B cell (primary cell): ENCODE results near the gene AHCY. TPM values are rescaled to one million over a fixed set of nuclear protein-coding genes. Genes with fewer than 3 reads are reported as not detected.

ENCODE experiments used
- ATAC-seq: fragments of 200-7000 bp; cut with Tn5 transposase; one replicate; pipeline ENCODE4 v1.10.0; 2021; ENCODE audit warnings: low read depth, mild to moderate bottlenecking, moderate number of reproducible peaks, moderate library complexity
- CTCF ChIA-PET: fragments of 350-600 bp; sonication (Branson Sonifier 250); formaldehyde crosslinking; loops from one replicate; lab custom pipeline; 2021; ENCODE audit warnings: antibody characterized with exemption, inconsistent platforms; lab: Charles Lee
- POLR2A ChIA-PET: fragments of 350-600 bp; sonication (Branson Sonifier 250); formaldehyde crosslinking; loops from one replicate; lab custom pipeline; 2021; ENCODE audit warnings: antibody characterized with exemption; lab: Charles Lee
- DNase-seq: peaks from one replicate; pipeline ENCODE4 v3.0.0; 2013
- H2AFZ ChIP-seq: 2 replicates; pipeline ENCODE4 v1.6.1; 2012; ENCODE audit warnings: mild to moderate bottlenecking, low read depth, low read length; ENCODE audit not compliant: insufficient read depth, poor library complexity, severe bottlenecking
- H3K27ac ChIP-seq, 2 donors: 1 replicate in 1 of 2; 2 replicates in 1 of 2; pipeline ENCODE4 v1.5.1; 2012 to 2013; ENCODE audit warnings: low read length in 2 of 2, mild to moderate bottlenecking in 2 of 2, moderate library complexity in 1 of 2
- H3K27me3 ChIP-seq, 4 experiments: fragments of 200-600 bp in 1 of 4; sonication (generic) in 1 of 4; replicated peaks in 1 of 4; 1 replicate in 2 of 4; 2 replicates in 2 of 4; pipeline versions ENCODE4 v1.6.1 to v1.7.0; 2013 to 2016; ENCODE audit warnings: low read length in 3 of 4, mild to moderate bottlenecking in 2 of 4, mixed read lengths in 1 of 4, moderate library complexity in 1 of 4; ENCODE audit not compliant: insufficient read depth in 4 of 4, control insufficient read depth in 3 of 4; ENCODE audit errors: control extremely low read depth in 1 of 4
- H3K36me3 ChIP-seq, 2 experiments: replicated peaks in 1 of 2; 1 replicate in 1 of 2; 2 replicates in 1 of 2; pipeline versions ENCODE4 v1.6.1 to v1.7.1; 2013; ENCODE audit warnings: low read length in 1 of 2; ENCODE audit not compliant: insufficient read depth in 2 of 2, control insufficient read depth in 1 of 2; ENCODE audit errors: control extremely low read depth in 1 of 2, extremely low read depth in 1 of 2
- H3K4me1 ChIP-seq, 2 donors: fragments of 200-600 bp in 1 of 2; sonication (generic) in 1 of 2; 1 replicate in 1 of 2; 2 replicates in 1 of 2; pipeline versions ENCODE4 v1.5.1 to v1.6.1; 2013 to 2017; ENCODE audit warnings: low read length in 2 of 2; ENCODE audit not compliant: control insufficient read depth in 2 of 2, insufficient read depth in 2 of 2
- H3K4me2 ChIP-seq: replicated peaks from 2 replicates; pipeline ENCODE3; 2012; ENCODE audit warnings: mild to moderate bottlenecking, low read depth, low read length; ENCODE audit not compliant: poor library complexity, severe bottlenecking
- H3K4me3 ChIP-seq, 5 experiments: fragments of 200-600 bp in 1 of 5; sonication (generic) in 1 of 5; 1 replicate in 3 of 5; 2 replicates in 2 of 5; pipeline versions ENCODE4 v1.5.1 to v1.7.0; 2011 to 2016; ENCODE audit warnings: low read length in 4 of 5, mild to moderate bottlenecking in 4 of 5, low read depth in 2 of 5, control low read depth in 1 of 5, moderate library complexity in 1 of 5; ENCODE audit not compliant: insufficient read depth in 1 of 5; ENCODE audit errors: control extremely low read depth in 1 of 5, extremely low read depth in 1 of 5
- H3K79me2 ChIP-seq: fragments of 200-600 bp; sonication (generic); one replicate; pipeline ENCODE4 v1.6.0; 2016; ENCODE audit warnings: low read length; ENCODE audit not compliant: control insufficient read depth, insufficient read depth
- H3K9ac ChIP-seq: fragments of 200-600 bp; sonication (generic); 2 replicates; pipeline ENCODE4 v1.6.1; 2017; ENCODE audit warnings: mild to moderate bottlenecking, low read length, moderate library complexity
- H3K9me3 ChIP-seq, 3 donors: one replicate each; pipeline versions ENCODE4 v1.6.1 to v1.7.1; 2013; ENCODE audit warnings: low read length in 2 of 3; ENCODE audit not compliant: control insufficient read depth in 2 of 3, insufficient read depth in 1 of 3; ENCODE audit errors: control extremely low read depth in 1 of 3
- H4K20me1 ChIP-seq: 2 replicates; pipeline ENCODE4 v1.6.0; 2012; ENCODE audit warnings: mild to moderate bottlenecking, low read length; ENCODE audit not compliant: insufficient read depth, control insufficient read depth, poor library complexity, severe bottlenecking
- H3K27ac Mint-ChIP-seq: one replicate; pipeline ENCODE4 v1.8.0; 2021; ENCODE audit warnings: mixed read lengths
- H3K27me3 Mint-ChIP-seq: one replicate; pipeline ENCODE4 v1.8.0; 2021; ENCODE audit warnings: mixed read lengths
- H3K4me1 Mint-ChIP-seq: one replicate; pipeline ENCODE4 v1.8.0; 2021; ENCODE audit warnings: mixed read lengths
- H3K4me3 Mint-ChIP-seq: one replicate; pipeline ENCODE4 v1.8.0; 2021; ENCODE audit warnings: mixed read lengths
- H3K9me3 Mint-ChIP-seq: one replicate; pipeline ENCODE4 v1.8.0; 2022; ENCODE audit warnings: mixed read lengths; ENCODE audit not compliant: insufficient read depth
- CTCF ChIP-seq: fragments of 200-600 bp; IDR thresholded peaks from one replicate; pipeline ENCODE4 v1.8.0; 2022; ENCODE audit warnings: antibody characterized with exemption, mild to moderate bottlenecking
- EZH2 ChIP-seq: IDR thresholded peaks from 2 replicates; pipeline ENCODE4 v1.6.1; 2012; ENCODE audit warnings: borderline replicate concordance, low read depth, mild to moderate bottlenecking, moderate library complexity, low read length; ENCODE audit not compliant: insufficient read depth, poor library complexity, severe bottlenecking
- WGBS: methylation state at CpG from one replicate; pipeline ENCODE4 v1.1.5; 2013; ENCODE audit warnings: missing lambda C conversion rate; ENCODE audit not compliant: insufficient coverage; 5-methylcytosine and 5-hydroxymethylcytosine counted together
- intact Hi-C: fragments of 100-400 bp; cut with micrococcal nuclease; formaldehyde crosslinking; loops from one replicate; pipeline ENCODE4 v1.10.0; 2022
- polyA plus RNA-seq: library from polyadenylated mRNA; depleted of rRNA; stranded (reverse); fragments of >200 nt; gene quantifications from 2 replicates; pipeline ENCODE4 v1.2.3, GENCODE V29; 2012
- total RNA-seq, 2 donors: library from RNA; stranded (reverse); fragments of 120-200 nt in 1 of 2; gene quantifications; 1 replicate in 1 of 2; 2 replicates in 1 of 2; pipeline versions ENCODE4 v1.2.3 to v1.2.4, GENCODE V29; 2013 to 2022

The AHCY gene
- total and polyA plus RNA-seq, 2 donors (not counting 1 experiment from before 2014, with no cell fraction given) = 43.6 to 44.0 TPM

GRCh38 chr20:34305333-34306230 is 2.4 kb upstream of the AHCY start:
- no peak overlapping the region for H3K4me3 ChIP-seq
- H3K27ac ChIP-seq = no peak overlapping the region
- ChIA-PET POLR2A (interaction anchor here (0.7 kb wide), 1 partner anchor 82 kb away, joined by 4 read pairs; no protein-coding TSS in a partner anchor), CTCF (interaction anchor here (0.7 kb wide), 1 partner anchor 462 kb away, joined by 4 read pairs; no protein-coding TSS in a partner anchor)
- peaks cover 22% of the 10 kb centered on the region for H3K79me2 ChIP-seq
- no peak overlapping the region for H3K4me2 ChIP-seq
- Mint-ChIP-seq H3K4me3 (no peak overlapping the region), H3K27ac (no peak overlapping the region), H3K4me1 (peaks cover 19% of the 10 kb centered on the region), H3K9me3 (no peaks in the 10 kb centered on the region), H3K27me3 (peaks cover 3% of the 10 kb centered on the region)
- no peaks in the 10 kb centered on the region for H4K20me1 ChIP-seq
- no peaks in the 10 kb centered on the region for H3K9me3 ChIP-seq
- whole genome bisulfite sequencing = 88% methylated on average over 10 of the region's 19 CpGs
- H3K27me3 ChIP-seq = peaks cover 0 to 3% (median 0%) of the 10 kb centered on the region in 4 experiments
- DNase-seq = no peak
- no peak for ATAC-seq
- peaks cover 4 to 18% of the 10 kb centered on the region in 2 donors for H3K4me1 ChIP-seq
- TF ChIP-seq EZH2 (no peak), CTCF (no peak)
- H3K9ac ChIP-seq = no peak overlapping the region
- no peak overlapping the region for H2AFZ ChIP-seq
- intact Hi-C loops = no loop called here
- no peaks in the 10 kb centered on the region for H3K36me3 ChIP-seq
